GM23338 (cell line): Measurements from ENCODE around the gene ZMYM4. TPM values are rescaled to one million over a fixed set of nuclear protein-coding genes. Genes with fewer than 3 reads are reported as not detected.

Experiments
- ATAC-seq: fragments of 200-7000 bp; cut with Tn5 transposase; 3 replicates; pipeline ENCODE4 v1.9.1; 2020
- DNase-seq: peaks from one replicate; pipeline ENCODE4 v3.0.0-alpha.2; 2015; ENCODE audit warnings: low spot score
- H2AFZ ChIP-seq: fragments of 200-600 bp; sonication (generic); 2 replicates; pipeline ENCODE4 v1.8.0; 2016; ENCODE audit warnings: antibody characterized with exemption, mild to moderate bottlenecking, moderate library complexity
- H3F3A ChIP-seq: fragments of 200-600 bp; sonication (generic); replicated peaks from 2 replicates; pipeline ENCODE4 v1.8.0; 2017; ENCODE audit warnings: antibody characterized with exemption, mixed run types, low read depth
- H3K27ac ChIP-seq: fragments of 200-600 bp; sonication (generic); 2 replicates; pipeline ENCODE4 v1.6.1; 2016; ENCODE audit warnings: low read depth
- H3K27me3 ChIP-seq: fragments of 200-600 bp; sonication (generic); 2 replicates; pipeline ENCODE4 v1.8.0; 2016; ENCODE audit warnings: mild to moderate bottlenecking, mixed run types, moderate library complexity; ENCODE audit not compliant: insufficient read depth
- H3K36me3 ChIP-seq: fragments of 200-600 bp; sonication (generic); 2 replicates; pipeline ENCODE4 v1.8.0; 2016; ENCODE audit warnings: mild to moderate bottlenecking; ENCODE audit not compliant: insufficient read depth
- H3K4me1 ChIP-seq: fragments of 200-600 bp; sonication (generic); 2 replicates; pipeline ENCODE4 v1.8.0; 2016; ENCODE audit warnings: mild to moderate bottlenecking, moderate library complexity; ENCODE audit not compliant: insufficient read depth
- H3K4me2 ChIP-seq: fragments of 200-600 bp; sonication (generic); 2 replicates; pipeline ENCODE4 v1.7.1; 2017; ENCODE audit warnings: mixed run types
- H3K4me3 ChIP-seq: fragments of 200-600 bp; sonication (generic); 2 replicates; pipeline ENCODE4 v1.6.1; 2016; ENCODE audit warnings: mixed run types
- H3K79me2 ChIP-seq: fragments of 200-600 bp; sonication (generic); replicated peaks from 2 replicates; pipeline ENCODE4 v1.8.0; 2017; ENCODE audit warnings: mild to moderate bottlenecking; ENCODE audit not compliant: insufficient read depth
- H3K9me2 ChIP-seq: fragments of 200-600 bp; sonication (generic); 2 replicates; pipeline ENCODE4 v1.8.0; 2017; ENCODE audit not compliant: insufficient read depth
- H4K20me1 ChIP-seq: fragments of 200-600 bp; sonication (generic); replicated peaks from 2 replicates; pipeline ENCODE4 v1.8.0; 2017; ENCODE audit warnings: mild to moderate bottlenecking; ENCODE audit not compliant: insufficient read depth
- H3K27ac Mint-ChIP-seq: 2 replicates; pipeline ENCODE4 v1.8.0; 2020; ENCODE audit warnings: inconsistent platforms, mild to moderate bottlenecking, moderate library complexity, mixed read lengths
- H3K27me3 Mint-ChIP-seq: 3 replicates; pipeline ENCODE4 v1.8.0; 2022; ENCODE audit warnings: low read depth, mild to moderate bottlenecking, moderate library complexity, mixed read lengths, inconsistent platforms; ENCODE audit not compliant: insufficient read depth, poor library complexity
- H3K36me3 Mint-ChIP-seq: 3 replicates; pipeline ENCODE4 v1.8.0; 2021; ENCODE audit warnings: low read depth, mild to moderate bottlenecking, inconsistent platforms, moderate library complexity, mixed read lengths
- H3K4me1 Mint-ChIP-seq: 3 replicates; pipeline ENCODE4 v1.8.0; 2020; ENCODE audit warnings: mild to moderate bottlenecking, inconsistent platforms, mixed read lengths
- H3K4me3 Mint-ChIP-seq: 3 replicates; pipeline ENCODE4 v1.8.0; 2021; ENCODE audit warnings: moderate library complexity, mild to moderate bottlenecking, inconsistent platforms, mixed read lengths
- H3K9me3 Mint-ChIP-seq: 3 replicates; pipeline ENCODE4 v1.8.0; 2020; ENCODE audit warnings: moderate library complexity, mild to moderate bottlenecking, inconsistent platforms, mixed read lengths
- CREB1 ChIP-seq: fragments of 250-450 bp; sonication (Bioruptor Pico); IDR thresholded peaks from 2 replicates; pipeline ENCODE4 v1.5.0; 2020; ENCODE audit warnings: low read depth, mild to moderate bottlenecking, moderate library complexity
- CTCF ChIP-seq, 2 experiments: fragments of 200-600 bp in 1 of 2; sonication (generic) in 1 of 2; conservative IDR thresholded peaks; 2 replicates each; pipeline versions ENCODE4 v1.5.1 to v1.6.1; 2016 to 2017; ENCODE audit warnings: antibody characterized with exemption in 2 of 2, low read depth in 2 of 2, mild to moderate bottlenecking in 2 of 2, moderate library complexity in 1 of 2
- ETS1 ChIP-seq: IDR thresholded peaks from 2 replicates; pipeline ENCODE4 v1.6.1; 2016; ENCODE audit warnings: antibody characterized with exemption
- EZH2 ChIP-seq: fragments of 200-600 bp; sonication (generic); IDR thresholded peaks from one replicate; pipeline ENCODE4 v1.8.0; 2017; ENCODE audit warnings: antibody characterized with exemption, mild to moderate bottlenecking, low read depth; ENCODE audit not compliant: unreplicated experiment
- EZH2phosphoT487 ChIP-seq: fragments of 200-600 bp; sonication (generic); IDR thresholded peaks from one replicate; pipeline ENCODE4 v1.8.1; 2018; ENCODE audit warnings: antibody characterized with exemption; ENCODE audit not compliant: unreplicated experiment
- JUNB ChIP-seq: IDR thresholded peaks from one replicate; pipeline ENCODE4 v1.6.1; 2016; ENCODE audit warnings: antibody characterized with exemption; ENCODE audit not compliant: unreplicated experiment
- POLR2AphosphoS5 ChIP-seq: IDR thresholded peaks from 2 replicates; pipeline ENCODE4 v1.6.1; 2016; ENCODE audit warnings: antibody characterized with exemption, low read depth
- STAT1 ChIP-seq: IDR thresholded peaks from one replicate; pipeline ENCODE4 v1.6.1; 2016; ENCODE audit warnings: antibody characterized with exemption; ENCODE audit not compliant: unreplicated experiment
- ZNF114 ChIP-seq: fragments of 250-450 bp; sonication (Bioruptor Pico); IDR thresholded peaks from 2 replicates; pipeline ENCODE4 v1.5.0; 2020; ENCODE audit warnings: mild to moderate bottlenecking, moderate library complexity
- ZNF462 ChIP-seq: fragments of 250-450 bp; sonication (Bioruptor Pico); IDR thresholded peaks from 2 replicates; pipeline ENCODE4 v1.5.0; 2020; ENCODE audit warnings: mild to moderate bottlenecking, moderate library complexity
- polyA plus RNA-seq: library from polyadenylated mRNA; unstranded; fragments of >200 nt; fragmentation: Nextera tagmentation; extraction: Ambion mirVana; gene quantifications from 2 replicates; pipeline ENCODE4 v1.2.1, GENCODE V29; 2016
- total RNA-seq: library from RNA; depleted of rRNA; stranded (reverse); fragments of >200 nt; shearing (Covaris generic); gene quantifications from 2 replicates; pipeline ENCODE4 v1.2.3, GENCODE V29; 2014

ZMYM4 gene
- total and polyA plus RNA-seq, 2 experiments from 2014 or later = 65.4 to 68.5 TPM

GRCh38 chr1:35281565-35281964, 13.1 kb downstream of the ZMYM4 start:
- H3K36me3 Mint-ChIP-seq = peaks cover 56% of the 10 kb centered on the region
- H3K9me3 Mint-ChIP-seq = peaks cover 7% of the 10 kb centered on the region
- H3K4me1 ChIP-seq = no peaks in the 10 kb centered on the region
- no peak overlapping the region for H3K27ac ChIP-seq
- H3K27ac Mint-ChIP-seq = no peak overlapping the region
- H3K36me3 ChIP-seq = no peaks in the 10 kb centered on the region
- no peaks in the 10 kb centered on the region for H3K27me3 ChIP-seq
- no peaks in the 10 kb centered on the region for H3K9me2 ChIP-seq
- H3K4me3 ChIP-seq = no peak overlapping the region
- TF ChIP-seq STAT1 (no peak), JUNB (no peak), EZH2phosphoT487 (no peak), CTCF (conservative IDR thresholded peaks at IDR 0.05; ENCODE audit: low read depth in 2 of 2) (no peak), POLR2AphosphoS5 (no peak), EZH2 (no peak), ZNF114 (CRISPR knock-in tag) (no peak)
- no peak overlapping the region for H3K4me3 Mint-ChIP-seq
- no peaks in the 10 kb centered on the region for H3F3A ChIP-seq
- no peaks in the 10 kb centered on the region; the same call in none of the 2 replicates for H4K20me1 ChIP-seq
- no peaks in the 10 kb centered on the region for H3K27me3 Mint-ChIP-seq
- H3K79me2 ChIP-seq = peaks cover 99% of the 10 kb centered on the region
- DNase-seq (no peak), ATAC-seq (no peak)
- peaks cover 3% of the 10 kb centered on the region; the same call in 2 of the 3 replicates for H3K4me1 Mint-ChIP-seq
- H2AFZ ChIP-seq = no peak overlapping the region
- H3K4me2 ChIP-seq = no peak overlapping the region

- no peaks in the 10 kb centered on the region for H3K36me3 ChIP-seq
- Mint-ChIP-seq H3K36me3 (peaks cover 56% of the 10 kb centered on the region), H3K4me1 (no peaks in the 10 kb centered on the region), H3K27me3 (no peaks in the 10 kb centered on the region), H3K9me3 (peaks cover 7% of the 10 kb centered on the region), H3K4me3 (no peak overlapping the region), H3K27ac (no peak overlapping the region)
- H3F3A ChIP-seq = no peaks in the 10 kb centered on the region
- no peak overlapping the region for H3K4me3 ChIP-seq
- H3K27ac ChIP-seq = no peak overlapping the region
- TF ChIP-seq ETS1 (no peak), CREB1 (no peak), ZNF462 (CRISPR knock-in tag) (no peak), CTCF (conservative IDR thresholded peaks at IDR 0.05; ENCODE audit: low read depth in 2 of 2) (no peak)
- H4K20me1 ChIP-seq = no peaks in the 10 kb centered on the region; the same call in none of the 2 replicates
- H2AFZ ChIP-seq = no peak overlapping the region
- H3K4me1 ChIP-seq = no peaks in the 10 kb centered on the region
- no peak for ATAC-seq
- no peaks in the 10 kb centered on the region for H3K9me2 ChIP-seq
- DNase-seq = no peak
- no peak overlapping the region for H3K4me2 ChIP-seq
- no peaks in the 10 kb centered on the region for H3K27me3 ChIP-seq
- H3K79me2 ChIP-seq = peaks cover 99% of the 10 kb centered on the region
Measured at GRCh38 chr1:35282172-35282571, 13.7 kb downstream of the ZMYM4 start.
